Limb (tissue), 2 donors: ENCODE results near the gene PSD2.
A peak's percentile ranks its signal among the peaks of the same experiment; 100 is the strongest.

Experiments used
- DNase-seq, 2 donors: peaks; one replicate each; pipeline ENCODE4 v3.0.0-alpha.2; 2016; ENCODE audit errors: extremely low spot score in 2 of 2

The PSD2 gene

GRCh38 chr5:139763280-139763929, 32.2 kb upstream of the PSD2 start:
- peak in 1 of 2 donors; percentile 40 for DNase-seq

GRCh38 chr5:139763930-139764791, 31.4 kb upstream of the PSD2 start:
- peak; percentile 42 to 87 for DNase-seq

GRCh38 chr5:139764886-139765408, 30.7 kb upstream of the PSD2 start:
- peak in 1 of 2 donors; percentile 43 for DNase-seq

GRCh38 chr5:139765409-139766217, 30.0 kb upstream of the PSD2 start:
- peak; percentile 83 to 92 for DNase-seq

- no peak for DNase-seq
Observed at GRCh38 chr5:139767960-139768359, 27.6 kb upstream of the PSD2 start.

- no peak for DNase-seq
Observed at GRCh38 chr5:139768807-139769465, 26.7 kb upstream of the PSD2 start.

GRCh38 chr5:139769477-139769876, 26.1 kb upstream of the PSD2 start:
- DNase-seq: no peak

GRCh38 chr5:139770722-139771121, 24.9 kb upstream of the PSD2 start:
- no peak for DNase-seq

GRCh38 chr5:139772089-139772791, 23.4 kb upstream of the PSD2 start:
- DNase-seq: no peak

GRCh38 chr5:139772927-139773690, 22.5 kb upstream of the PSD2 start:
- DNase-seq: no peak

- DNase-seq: peak; percentile 43 to 86
Observed at GRCh38 chr5:139774980-139775661, 20.5 kb upstream of the PSD2 start.

- DNase-seq: no peak
Observed at GRCh38 chr5:139775872-139776271, 19.7 kb upstream of the PSD2 start.

- no peak for DNase-seq
Observed at GRCh38 chr5:139776861-139777260, 18.7 kb upstream of the PSD2 start.

- DNase-seq: no peak
Observed at GRCh38 chr5:139783436-139783965, 12.1 kb upstream of the PSD2 start.

GRCh38 chr5:139784488-139784887, 11.1 kb upstream of the PSD2 start:
- no peak for DNase-seq

GRCh38 chr5:139787257-139787567, 8.4 kb upstream of the PSD2 start:
- no peak for DNase-seq

- peak; percentile 75 to 95 for DNase-seq
Observed at GRCh38 chr5:139787568-139788293, 7.9 kb upstream of the PSD2 start.

- DNase-seq: no peak
Observed at GRCh38 chr5:139788294-139788910, 7.2 kb upstream of the PSD2 start.
